ENCODE results near the gene ADRA2B.

DNA sequence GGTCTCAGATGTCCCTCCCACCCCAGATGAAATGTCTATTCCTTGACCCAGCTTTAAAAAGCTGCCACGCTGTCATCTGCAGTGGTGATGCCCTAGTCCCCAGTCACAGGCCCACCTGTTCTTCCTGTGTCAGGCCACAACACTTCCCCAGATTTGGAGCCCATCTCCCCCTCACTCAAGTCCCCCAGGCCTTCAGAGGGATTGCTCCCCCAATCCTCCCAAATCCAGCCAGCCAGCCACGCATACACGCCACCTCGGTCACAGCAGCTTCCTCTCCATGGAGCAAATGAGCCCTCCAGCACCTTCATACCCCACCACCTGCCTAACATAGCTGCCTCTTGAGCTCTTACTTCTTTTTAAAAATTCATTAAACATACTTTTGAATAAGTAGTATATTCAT is 14.1 kb upstream of the ADRA2B start:
- TF ChIP-seq EZH2 (IDR thresholded peaks at IDR 0.05; ENCODE audit: low read length, missing control alignments) (no peak), CTCF (conservative IDR thresholded peaks at IDR 0.05 in 1 of 2, IDR thresholded peaks at IDR 0.05 in 1 of 2; ENCODE audit: low read depth in 1 of 2, low read length in 2 of 2) (no peak)
